Spleen (tissue), 7 donors: ENCODE measurements around the gene THOC7.

Source experiments
- POLR2A ChIP-seq, 3 donors: fragments of 450-650 bp; IDR thresholded peaks; one replicate each; pipeline ENCODE4 v1.5.1; 2017; ENCODE audit warnings: antibody characterized with exemption in 3 of 3, mild to moderate bottlenecking in 1 of 3
- POLR2AphosphoS5 ChIP-seq, 3 donors: sonication (generic); formaldehyde crosslinking; IDR thresholded peaks; one replicate each; pipeline ENCODE4 v1.5.1; 2017; ENCODE audit warnings: antibody characterized with exemption in 3 of 3
- TF ChIP-seq, protein P1 (sequence below), 11 experiments: fragments of 200-600 bp in 7 of 11; fragments of 450-650 bp in 4 of 11; sonication (generic) in 4 of 11; IDR thresholded peaks in 8 of 11; conservative IDR thresholded peaks in 3 of 11; 1 replicate in 7 of 11; 2 replicates in 4 of 11; pipeline versions ENCODE4 v1.4.0 to v1.8.0; 2016 to 2021; ENCODE audit warnings: antibody characterized with exemption in 11 of 11, inconsistent platforms in 4 of 11, mild to moderate bottlenecking in 1 of 11
- donor health status: DM: no; HTN: no; CAD: no; lungs with moderate emphysema.
- donor health status: DM: no; HTN: no; CAD: no.
- donor health status: DM: no; HTN: no; CAD: no.

DNA sequence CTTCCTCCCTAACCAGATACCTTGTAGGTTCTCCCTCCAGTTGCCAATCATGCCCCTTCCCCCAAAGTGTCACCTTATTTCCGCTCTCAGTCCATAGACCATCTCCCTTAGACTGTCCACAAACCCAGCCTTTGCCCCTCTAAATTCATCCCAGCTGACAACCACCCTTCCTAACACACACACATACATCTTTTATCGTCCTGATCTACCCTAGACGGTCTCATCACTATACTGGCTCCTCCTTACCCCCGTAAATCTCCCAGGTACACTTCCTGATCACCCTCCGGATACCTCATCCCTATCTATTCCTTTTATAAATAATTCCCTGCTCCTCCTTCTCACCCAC, 828 bp downstream of the THOC7 start:
- TF ChIP-seq, protein P1, sequence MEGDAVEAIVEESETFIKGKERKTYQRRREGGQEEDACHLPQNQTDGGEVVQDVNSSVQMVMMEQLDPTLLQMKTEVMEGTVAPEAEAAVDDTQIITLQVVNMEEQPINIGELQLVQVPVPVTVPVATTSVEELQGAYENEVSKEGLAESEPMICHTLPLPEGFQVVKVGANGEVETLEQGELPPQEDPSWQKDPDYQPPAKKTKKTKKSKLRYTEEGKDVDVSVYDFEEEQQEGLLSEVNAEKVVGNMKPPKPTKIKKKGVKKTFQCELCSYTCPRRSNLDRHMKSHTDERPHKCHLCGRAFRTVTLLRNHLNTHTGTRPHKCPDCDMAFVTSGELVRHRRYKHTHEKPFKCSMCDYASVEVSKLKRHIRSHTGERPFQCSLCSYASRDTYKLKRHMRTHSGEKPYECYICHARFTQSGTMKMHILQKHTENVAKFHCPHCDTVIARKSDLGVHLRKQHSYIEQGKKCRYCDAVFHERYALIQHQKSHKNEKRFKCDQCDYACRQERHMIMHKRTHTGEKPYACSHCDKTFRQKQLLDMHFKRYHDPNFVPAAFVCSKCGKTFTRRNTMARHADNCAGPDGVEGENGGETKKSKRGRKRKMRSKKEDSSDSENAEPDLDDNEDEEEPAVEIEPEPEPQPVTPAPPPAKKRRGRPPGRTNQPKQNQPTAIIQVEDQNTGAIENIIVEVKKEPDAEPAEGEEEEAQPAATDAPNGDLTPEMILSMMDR (IDR thresholded peaks at IDR 0.05 in 8 of 11, conservative IDR thresholded peaks at IDR 0.05 in 3 of 11): no peak
- TF ChIP-seq POLR2A (IDR thresholded peaks at IDR 0.05) (no peak), POLR2AphosphoS5 (IDR thresholded peaks at IDR 0.05) (no peak)
